CMK (cell line): ENCODE data around the gene GNAL.
"Not testable (repeated sequence)": the region's sequence is repeated elsewhere in the genome, so short reads cannot be mapped to it uniquely, and the experiment has no call there.

Experiments used
- DNase-seq: peaks from one replicate; pipeline ENCODE4 v3.0.0-alpha.2; 2010; ENCODE audit warnings: low read depth

Gene GNAL

GRCh38 chr18:11688972-11689668 is at the start of gene GNAL:
GNAL (plus strand) TSS chr18:11689264; CDS start chr18:11689564, 300 bp downstream.
- no peak for DNase-seq

- DNase-seq, result not testable (repeated sequence)
Observed at GRCh38 chr18:11647310-11647709, 41.8 kb upstream of the GNAL start.

DNA sequence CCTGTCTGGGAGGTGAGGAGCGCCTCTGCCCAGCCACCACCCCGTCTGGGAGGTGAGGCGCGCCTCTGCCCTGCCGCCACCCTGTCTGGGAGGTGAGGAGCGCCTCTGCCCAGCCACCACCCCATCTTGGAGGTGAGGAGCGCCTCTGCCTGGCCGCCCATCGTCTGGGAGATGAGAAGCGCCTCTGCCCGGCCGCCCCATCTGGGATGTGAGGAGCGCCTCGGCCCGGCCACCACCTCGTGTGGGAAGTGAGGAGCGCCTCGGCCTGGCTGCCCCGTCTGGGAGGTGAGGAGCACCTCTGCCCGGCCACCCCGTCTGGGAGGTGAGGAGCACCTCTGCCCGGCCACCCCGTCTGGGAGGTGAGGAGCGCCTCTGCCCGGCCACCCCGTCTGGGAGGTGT is 41.3 kb upstream of the GNAL start:
- not testable (repeated sequence) for DNase-seq

GRCh38 chr18:11649839-11650238 is 39.2 kb upstream of the GNAL start:
- DNase-seq, result no peak

- no peak for DNase-seq
Observed at GRCh38 chr18:11651899-11652298, 37.2 kb upstream of the GNAL start.

- no peak for DNase-seq
Observed at GRCh38 chr18:11653521-11653920, 35.5 kb upstream of the GNAL start.

DNA sequence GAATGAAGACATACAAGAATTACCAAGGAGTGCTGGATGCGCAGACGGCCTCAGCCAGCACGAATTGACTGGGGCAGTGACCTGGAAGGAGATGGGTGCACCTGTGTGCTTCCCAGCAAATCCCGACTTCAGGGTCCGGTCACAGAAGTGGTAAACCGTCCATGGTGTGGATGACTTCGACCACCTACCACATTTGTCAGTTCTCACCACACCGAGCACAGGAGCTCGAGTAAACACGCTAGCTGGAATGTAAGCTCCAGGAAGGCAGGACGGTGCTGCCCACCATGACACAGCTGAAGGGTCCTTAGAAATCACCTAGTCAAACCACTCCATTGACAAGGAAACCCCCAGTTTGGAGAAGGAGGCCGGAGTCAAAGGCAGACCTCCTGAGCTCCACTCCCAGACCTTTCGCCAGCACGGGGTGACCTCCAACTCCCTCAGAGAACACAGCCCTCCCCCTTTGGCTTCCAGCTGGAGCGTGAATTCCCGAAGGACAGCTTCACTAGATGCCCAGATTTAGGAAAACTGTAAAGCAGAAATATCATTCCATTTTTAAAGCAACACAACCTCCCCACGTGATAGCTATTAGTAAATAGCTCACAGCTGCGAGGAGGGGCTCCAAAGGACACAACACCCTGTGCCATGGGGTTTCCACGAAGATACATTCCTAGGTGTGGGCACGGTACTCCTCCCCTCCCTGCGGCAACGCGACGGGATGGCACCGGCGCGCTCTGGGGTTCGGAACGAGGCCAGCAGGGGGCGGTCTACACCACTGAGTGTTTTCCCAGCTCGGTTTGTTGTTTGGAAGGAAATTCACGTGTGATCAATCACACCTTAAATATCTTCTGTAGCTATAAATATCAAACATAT is 34.1 kb upstream of the GNAL start:
- DNase-seq, result no peak

DNA sequence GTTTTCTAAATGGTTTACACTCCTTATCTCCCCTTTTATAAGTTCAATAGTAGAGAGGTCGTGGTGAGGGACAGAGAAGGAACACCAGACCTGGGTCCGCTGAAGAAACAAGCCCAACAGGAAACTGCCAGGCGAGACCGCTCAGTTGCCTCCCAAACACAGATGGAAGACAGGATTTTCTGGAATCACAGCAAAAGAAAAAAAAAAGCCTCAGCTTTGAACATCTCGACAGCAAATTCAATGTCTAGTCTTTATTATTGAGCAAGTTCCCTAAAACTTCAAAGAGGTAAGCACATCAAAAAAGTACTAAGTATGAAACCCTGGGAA is 33.5 kb upstream of the GNAL start:
- DNase-seq, result no peak

DNA sequence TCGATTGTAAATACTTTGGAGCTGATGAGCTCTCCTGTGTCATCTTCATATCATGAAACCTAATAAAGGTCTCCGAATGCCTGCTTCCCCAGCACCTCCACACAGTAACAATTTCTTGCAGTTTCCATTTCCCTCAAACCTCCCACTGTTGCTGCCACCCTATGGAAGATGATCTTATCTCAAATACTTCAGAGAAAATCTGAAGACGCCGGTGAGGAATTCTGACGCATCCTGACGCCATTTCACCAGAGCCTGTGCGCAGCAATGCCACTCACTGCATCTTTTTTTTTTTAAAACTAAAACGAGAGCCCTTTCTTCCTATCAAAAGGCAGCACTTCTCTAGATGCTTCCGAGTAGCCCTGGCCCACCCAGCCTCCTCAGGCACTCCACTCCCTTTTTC is 31.9 kb upstream of the GNAL start:
- DNase-seq, result no peak

- no peak for DNase-seq
Observed at GRCh38 chr18:11657554-11657953, 31.5 kb upstream of the GNAL start.

GRCh38 chr18:11658019-11658418 is 31.0 kb upstream of the GNAL start:
- DNase-seq, result no peak

DNA sequence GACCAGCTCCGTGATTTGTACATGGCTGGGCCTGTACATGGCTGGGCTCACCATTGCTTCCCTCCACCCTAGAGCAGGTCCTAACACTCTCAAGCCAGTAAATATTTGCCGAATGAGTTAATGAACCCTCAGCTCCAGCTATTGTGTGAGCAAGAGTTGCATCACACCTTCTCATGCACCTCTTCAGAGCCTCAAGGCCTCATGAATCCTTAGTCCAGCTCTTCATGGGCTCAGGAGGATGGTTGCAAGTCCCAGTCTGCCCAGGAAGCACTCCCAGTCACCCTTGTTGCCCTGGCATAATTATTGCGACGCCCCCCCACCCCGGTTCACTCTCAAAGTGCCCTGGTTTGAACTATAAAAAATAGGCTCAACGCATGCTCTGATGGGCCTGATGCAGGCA is 30.1 kb upstream of the GNAL start:
- no peak for DNase-seq

DNA sequence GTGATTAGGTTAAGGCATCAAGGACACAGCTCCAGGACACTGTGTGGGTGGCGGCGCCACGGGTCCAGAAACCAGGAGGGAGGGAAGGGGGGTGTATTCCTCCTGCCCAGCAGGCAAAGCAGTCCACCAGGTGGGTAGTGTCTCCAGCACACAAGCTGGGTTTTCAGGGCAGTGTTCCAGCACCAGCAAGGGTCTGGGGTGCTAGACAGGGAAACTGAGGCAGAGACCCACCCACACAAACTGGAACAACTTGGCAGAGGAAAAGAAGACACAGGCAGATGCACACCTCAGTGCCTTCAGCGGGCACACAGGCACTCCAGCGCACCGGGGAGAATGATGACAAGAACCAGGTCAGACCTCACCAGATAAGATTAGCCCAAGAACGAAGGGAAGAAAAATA is 28.4 kb upstream of the GNAL start:
- no peak for DNase-seq

GRCh38 chr18:11661430-11661829 is 27.6 kb upstream of the GNAL start:
- no peak for DNase-seq

DNA sequence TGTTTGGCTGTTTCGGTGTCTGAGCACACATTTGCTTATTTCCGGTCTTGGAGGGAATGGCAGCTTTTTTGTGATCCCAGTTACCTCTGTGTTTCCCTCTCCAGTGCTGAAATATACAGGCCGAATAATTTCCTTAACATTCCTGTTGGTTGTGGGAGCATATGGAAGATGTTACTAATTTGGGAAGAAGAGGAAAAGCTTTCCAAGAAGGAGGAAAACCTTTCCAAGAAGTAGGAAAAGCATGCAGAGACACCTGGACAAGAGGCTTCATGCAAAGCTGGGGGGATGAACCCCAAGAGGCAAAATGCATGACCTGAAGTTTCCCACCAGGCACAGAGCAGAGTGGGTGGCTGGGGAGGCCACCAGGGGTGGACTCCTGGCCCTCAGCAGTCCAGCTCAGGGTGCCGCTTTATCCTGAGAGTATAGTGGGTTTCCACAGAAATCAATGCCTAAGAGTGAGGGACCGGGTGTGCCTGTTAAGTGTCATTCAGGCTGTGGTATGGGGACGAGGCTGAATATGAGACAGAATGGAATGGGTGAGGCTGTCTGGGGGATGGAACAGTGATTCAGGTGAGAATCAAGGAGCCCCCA is 25.5 kb upstream of the GNAL start:
- DNase-seq, result no peak

DNA sequence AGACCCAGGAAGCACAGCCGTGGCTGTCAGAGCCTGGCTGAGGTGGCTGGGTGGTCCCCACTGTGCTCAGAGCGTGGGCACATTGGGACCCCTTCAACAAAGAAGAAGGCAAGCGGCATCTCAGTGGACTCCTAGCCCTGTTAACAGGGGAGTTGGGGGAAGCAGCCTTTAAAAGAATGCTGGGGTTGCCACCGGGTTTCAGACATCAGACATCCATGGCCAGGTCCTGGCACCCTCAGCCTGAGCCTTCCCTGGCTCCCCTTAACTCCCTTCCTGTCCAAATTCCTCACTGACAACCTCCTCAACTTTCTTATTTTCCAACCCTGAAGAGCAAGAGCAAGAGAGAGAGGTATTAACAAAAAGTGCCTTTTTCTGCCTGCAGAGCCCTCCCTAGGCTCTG is 24.8 kb upstream of the GNAL start:
- no peak for DNase-seq

GRCh38 chr18:11665146-11665545 is 23.9 kb upstream of the GNAL start:
- DNase-seq, result no peak

DNA sequence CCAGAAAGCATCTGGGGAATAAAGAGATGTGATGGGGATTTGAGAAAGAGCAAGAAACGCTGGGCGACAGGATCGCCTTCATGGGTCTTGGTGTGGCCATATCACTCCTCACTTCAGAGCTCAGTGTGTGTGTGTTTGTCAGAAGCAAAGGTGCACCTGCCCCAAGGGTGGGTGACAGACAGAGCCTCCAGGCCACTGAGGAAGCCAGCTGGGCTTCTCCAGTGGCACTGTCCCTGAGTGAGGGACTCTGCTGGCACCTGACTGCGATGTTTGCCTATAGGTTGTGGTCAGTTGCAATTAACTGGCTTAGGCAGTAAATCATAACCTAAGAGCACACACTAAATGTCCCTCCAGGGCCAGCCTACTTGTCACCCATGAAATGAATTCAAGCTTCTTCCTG is 23.5 kb upstream of the GNAL start:
- no peak for DNase-seq

DNA sequence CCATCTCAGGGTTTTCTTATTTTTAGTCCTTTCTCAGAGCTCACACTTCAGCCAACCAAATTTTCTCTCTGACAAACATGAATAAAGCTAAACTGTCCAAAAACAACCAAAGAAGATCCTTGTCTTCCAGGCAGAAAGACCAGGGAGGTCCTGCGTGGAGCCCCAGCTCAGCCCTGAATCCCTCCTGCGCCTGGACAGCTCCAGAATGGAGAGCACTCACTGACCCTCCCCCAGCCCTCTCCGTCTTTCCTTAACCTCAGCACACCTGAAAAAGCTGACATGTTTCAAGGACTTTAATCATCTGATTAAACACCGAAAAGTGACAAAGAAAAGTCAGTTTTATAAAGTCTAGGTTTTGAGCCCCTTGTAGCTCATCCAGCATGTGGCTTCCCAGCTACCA is 22.9 kb upstream of the GNAL start:
- DNase-seq, result no peak

DNA sequence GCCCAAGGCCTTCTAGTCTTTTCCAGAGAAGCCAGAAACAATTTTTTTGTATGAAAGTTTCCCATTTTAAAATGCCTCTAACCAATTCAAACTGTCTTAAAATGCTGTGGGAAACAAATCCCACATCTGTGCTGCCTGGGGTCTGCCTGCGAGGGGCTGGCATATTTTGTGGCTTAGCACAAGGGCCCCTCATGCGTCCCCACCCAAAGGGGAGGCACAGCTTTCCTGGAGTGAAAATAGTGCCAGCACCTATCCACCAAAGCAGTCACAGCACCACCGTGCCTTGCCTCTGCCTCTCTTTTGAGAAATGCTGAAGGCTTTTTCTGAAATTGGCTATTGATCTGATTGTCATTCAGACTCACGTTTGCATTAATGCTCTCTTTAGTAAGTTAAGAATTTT is 22.2 kb upstream of the GNAL start:
- DNase-seq, result no peak

GRCh38 chr18:11667578-11667977 is 21.5 kb upstream of the GNAL start:
- no peak for DNase-seq

- no peak for DNase-seq
Observed at GRCh38 chr18:11668441-11669169, 20.5 kb upstream of the GNAL start.
